Peyer's patch (tissue), 4 donors: ENCODE results near the gene TDRD9. TPM values are rescaled to one million over a fixed set of nuclear protein-coding genes. Genes with fewer than 3 reads are reported as not detected.

Experiments used
- DNase-seq, 3 donors: peaks; one replicate each; pipeline ENCODE4 v3.0.0-alpha.2; 2017 to 2019
- H3K27ac ChIP-seq, 4 donors: fragments of 200-600 bp; sonication (generic); one replicate each; pipeline ENCODE4 v1.5.1; 2016 to 2019
- H3K27me3 ChIP-seq, 2 donors: fragments of 200-600 bp; sonication (generic); one replicate each; pipeline ENCODE4 v1.5.1; 2019
- H3K36me3 ChIP-seq, 3 donors: fragments of 200-600 bp; sonication (generic); one replicate each; pipeline ENCODE4 v1.5.1; 2016 to 2019
- H3K4me1 ChIP-seq, 4 donors: fragments of 200-600 bp; sonication (generic); one replicate each; pipeline ENCODE4 v1.5.1; 2016 to 2019
- H3K4me3 ChIP-seq, 4 donors: fragments of 200-600 bp; sonication (generic); 1 replicate in 3 of 4; 2 replicates in 1 of 4; pipeline ENCODE4 v1.5.1; 2016 to 2019; ENCODE audit warnings: mild to moderate bottlenecking in 1 of 4
- H3K9me3 ChIP-seq, 4 donors: fragments of 200-600 bp; sonication (generic); one replicate each; pipeline ENCODE4 v1.5.1; 2016 to 2019; ENCODE audit warnings: mild to moderate bottlenecking in 1 of 4
- POLR2A ChIP-seq, 2 donors: fragments of 450-650 bp; IDR thresholded peaks; one replicate each; pipeline ENCODE4 v1.5.1; 2017; ENCODE audit warnings: antibody characterized with exemption in 2 of 2, mild to moderate bottlenecking in 2 of 2, moderate library complexity in 2 of 2
- total RNA-seq, 4 donors: library from RNA; depleted of rRNA; stranded (reverse); fragments of >200 nt; gene quantifications; one replicate each; pipeline ENCODE4 v1.1.0, GENCODE V29; 2016
- TF ChIP-seq, protein P1 (sequence below), 6 experiments: fragments of 450-650 bp in 4 of 6; fragments of 200-600 bp in 2 of 6; sonication (generic) in 1 of 6; IDR thresholded peaks; one replicate each; pipeline ENCODE4 v1.5.1; 2017 to 2019; ENCODE audit warnings: antibody characterized with exemption in 6 of 6, mild to moderate bottlenecking in 3 of 6, moderate library complexity in 1 of 6

The TDRD9 gene
- total RNA-seq, 4 donors from 2014 or later = 0.40 TPM; not detected in 3

DNA sequence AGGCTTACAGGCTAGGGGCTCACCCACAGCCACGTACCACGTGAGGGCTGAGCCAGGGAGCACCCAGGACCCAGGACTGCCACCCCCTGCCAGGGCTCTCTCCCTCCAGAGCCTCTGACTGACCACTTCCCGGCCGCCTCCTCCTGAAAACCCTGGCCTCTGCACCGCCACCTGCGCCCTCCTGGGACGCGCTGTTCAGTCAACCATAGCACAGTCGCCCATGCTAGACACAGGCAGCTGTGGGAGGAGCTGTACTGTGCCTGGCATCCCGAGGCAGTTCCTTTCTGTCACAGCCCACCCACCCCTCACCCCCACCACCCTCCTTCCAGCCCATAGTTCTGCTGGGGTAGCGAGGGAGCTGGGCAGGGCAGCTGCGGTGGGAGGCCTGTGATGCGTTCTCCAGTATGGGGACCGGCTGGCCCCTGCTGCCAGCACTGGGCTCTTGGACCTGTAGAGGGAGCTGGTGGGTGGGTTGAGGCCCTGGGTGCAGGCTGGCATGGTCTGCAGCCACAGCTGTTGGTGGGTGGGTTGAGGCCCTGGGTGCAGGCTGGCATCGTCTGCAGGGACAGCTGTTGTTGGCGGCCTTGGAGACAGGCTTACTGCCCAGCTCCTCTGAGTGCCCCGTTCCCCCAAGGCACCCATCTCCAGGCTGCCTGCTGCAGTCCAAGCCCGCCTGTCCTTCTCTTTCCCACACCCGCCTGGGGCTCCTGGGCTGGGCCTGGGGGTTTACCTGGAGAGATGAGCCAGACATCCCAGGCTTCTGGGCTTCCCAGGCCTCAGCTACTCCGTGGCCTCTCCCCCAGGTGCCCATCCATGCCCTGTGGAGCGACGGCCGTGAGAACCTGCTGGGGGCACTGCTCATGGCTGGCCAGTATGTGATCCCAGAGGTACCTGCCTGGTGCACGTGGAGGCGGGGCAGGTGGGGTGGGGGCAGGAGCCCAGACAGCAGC is 168.8 kb downstream of the TDRD9 start:
- no peak overlapping the region for H3K4me3 ChIP-seq
- no peak overlapping the region for H3K27ac ChIP-seq
- TF ChIP-seq, protein P1, sequence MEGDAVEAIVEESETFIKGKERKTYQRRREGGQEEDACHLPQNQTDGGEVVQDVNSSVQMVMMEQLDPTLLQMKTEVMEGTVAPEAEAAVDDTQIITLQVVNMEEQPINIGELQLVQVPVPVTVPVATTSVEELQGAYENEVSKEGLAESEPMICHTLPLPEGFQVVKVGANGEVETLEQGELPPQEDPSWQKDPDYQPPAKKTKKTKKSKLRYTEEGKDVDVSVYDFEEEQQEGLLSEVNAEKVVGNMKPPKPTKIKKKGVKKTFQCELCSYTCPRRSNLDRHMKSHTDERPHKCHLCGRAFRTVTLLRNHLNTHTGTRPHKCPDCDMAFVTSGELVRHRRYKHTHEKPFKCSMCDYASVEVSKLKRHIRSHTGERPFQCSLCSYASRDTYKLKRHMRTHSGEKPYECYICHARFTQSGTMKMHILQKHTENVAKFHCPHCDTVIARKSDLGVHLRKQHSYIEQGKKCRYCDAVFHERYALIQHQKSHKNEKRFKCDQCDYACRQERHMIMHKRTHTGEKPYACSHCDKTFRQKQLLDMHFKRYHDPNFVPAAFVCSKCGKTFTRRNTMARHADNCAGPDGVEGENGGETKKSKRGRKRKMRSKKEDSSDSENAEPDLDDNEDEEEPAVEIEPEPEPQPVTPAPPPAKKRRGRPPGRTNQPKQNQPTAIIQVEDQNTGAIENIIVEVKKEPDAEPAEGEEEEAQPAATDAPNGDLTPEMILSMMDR (IDR thresholded peaks at IDR 0.05) = peak in 1 of 6 experiments; percentile 4
- no peak for TF ChIP-seq POLR2A (IDR thresholded peaks at IDR 0.05)
- no peaks in the 10 kb centered on the region for H3K27me3 ChIP-seq
- H3K9me3 ChIP-seq = no peaks in the 10 kb centered on the region
- H3K4me1 ChIP-seq = peaks cover 0 to 23% (median 0%) of the 10 kb centered on the region in 4 donors
- DNase-seq = peak in 1 of 3 donors; percentile 43
- H3K36me3 ChIP-seq = no peaks in the 10 kb centered on the region

DNA sequence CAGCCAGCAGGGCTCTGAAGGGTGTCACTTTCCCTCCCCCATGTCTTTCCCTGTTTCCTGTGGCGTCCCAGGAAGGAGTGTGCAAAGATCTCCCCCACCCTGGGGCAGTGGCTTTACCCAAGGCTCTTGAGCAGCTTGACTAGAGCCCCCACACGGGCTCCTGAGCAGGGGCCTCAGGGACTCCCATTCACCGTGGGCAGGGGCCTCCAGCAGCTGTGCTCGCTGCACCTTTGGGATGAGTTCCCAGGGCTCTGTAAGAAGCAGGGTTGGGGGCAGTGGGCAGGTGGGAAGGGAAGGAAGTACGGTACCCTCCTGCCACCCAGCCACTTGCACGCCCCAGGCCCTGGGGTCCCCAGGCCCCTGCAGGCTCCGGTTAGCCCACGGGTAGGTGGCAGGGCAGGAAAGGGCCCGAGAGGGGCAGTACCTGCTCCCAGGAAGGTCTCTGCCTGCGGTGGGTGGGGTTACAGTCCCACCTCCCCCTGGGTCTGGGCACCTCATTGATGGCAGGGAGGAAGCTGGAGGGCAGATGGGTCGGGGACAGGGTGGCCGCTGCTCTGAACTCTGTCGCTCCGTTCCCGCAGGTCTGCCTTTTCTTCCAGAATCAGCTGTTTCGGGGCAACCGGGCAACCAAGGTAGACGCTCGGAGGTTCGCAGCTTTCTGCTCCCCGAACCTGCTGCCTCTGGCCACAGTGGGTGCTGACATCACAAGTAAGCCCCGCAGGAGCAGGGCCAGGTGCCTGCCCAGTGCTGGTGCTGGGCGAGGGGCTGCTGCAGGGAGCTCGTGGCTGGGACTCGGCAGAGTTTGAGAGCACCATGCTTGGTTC is 170.2 kb downstream of the TDRD9 start:
- no peaks in the 10 kb centered on the region for H3K36me3 ChIP-seq
- H3K4me1 ChIP-seq = peaks cover 0 to 23% (median 0%) of the 10 kb centered on the region in 4 donors
- H3K27ac ChIP-seq = no peak overlapping the region
- TF ChIP-seq, protein P1 (IDR thresholded peaks at IDR 0.05) = no peak
- no peak for TF ChIP-seq POLR2A (IDR thresholded peaks at IDR 0.05)
- peak in 1 of 3 donors; percentile 34 for DNase-seq
- no peaks in the 10 kb centered on the region for H3K9me3 ChIP-seq
- no peak overlapping the region for H3K4me3 ChIP-seq
- no peaks in the 10 kb centered on the region for H3K27me3 ChIP-seq

DNA sequence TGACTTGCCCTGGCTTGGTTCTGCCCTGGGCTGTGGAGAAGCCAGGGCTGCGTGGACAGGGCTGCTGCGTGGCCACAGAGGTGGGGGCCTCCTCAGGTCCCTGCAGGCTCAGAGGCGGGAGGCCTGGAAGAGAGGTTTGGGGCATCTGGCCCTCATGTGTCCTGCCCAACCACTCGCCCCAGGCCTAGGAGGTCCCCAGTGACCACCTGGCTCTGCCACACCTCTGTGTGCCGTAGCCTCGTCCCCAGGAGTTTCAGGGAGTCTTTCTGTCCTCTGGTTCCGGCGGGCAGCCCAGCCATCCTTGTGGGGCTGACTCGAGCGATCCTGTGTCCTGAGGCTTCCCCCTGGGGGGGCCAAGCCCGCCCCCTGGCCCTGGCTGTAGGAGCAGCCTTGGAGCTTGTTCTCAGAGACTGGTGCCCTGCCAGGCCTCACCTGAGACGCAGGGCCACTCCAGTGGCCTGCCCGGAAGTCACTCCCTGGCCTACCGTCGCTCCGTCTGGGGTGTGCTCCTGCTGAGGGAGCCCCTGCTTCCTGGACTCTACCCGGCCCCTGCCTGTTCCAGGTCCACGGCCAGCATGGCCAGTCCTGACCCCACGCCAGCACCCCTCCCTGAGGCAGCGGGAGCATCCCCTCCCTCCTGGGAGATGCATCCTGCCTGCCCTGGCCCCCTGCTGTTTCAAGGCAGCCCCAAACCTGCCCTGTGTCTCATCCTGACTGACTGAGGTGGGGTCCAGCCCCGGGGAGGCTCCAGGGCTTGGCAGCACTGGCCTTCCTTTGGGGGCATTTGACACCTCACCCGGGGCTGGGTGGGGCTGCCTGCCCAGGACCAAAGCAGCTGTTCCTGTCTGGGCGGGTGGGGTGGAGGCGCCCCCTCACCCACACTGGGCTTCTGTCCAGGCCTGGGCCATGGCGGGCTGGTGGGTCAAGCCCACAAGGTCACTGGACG is 171.1 kb downstream of the TDRD9 start:
- Histone ChIP-seq H3K4me1 (peaks cover 0 to 19% (median 0%) of the 10 kb centered on the region in 4 donors), H3K27me3 (no peaks in the 10 kb centered on the region), H3K36me3 (no peaks in the 10 kb centered on the region), H3K4me3 (no peak overlapping the region), H3K9me3 (no peaks in the 10 kb centered on the region), H3K27ac (no peak overlapping the region)
- TF ChIP-seq, protein P1 (IDR thresholded peaks at IDR 0.05) = no peak
- TF ChIP-seq POLR2A (IDR thresholded peaks at IDR 0.05) = no peak
- DNase-seq = peak in 1 of 3 donors; percentile 44

DNA sequence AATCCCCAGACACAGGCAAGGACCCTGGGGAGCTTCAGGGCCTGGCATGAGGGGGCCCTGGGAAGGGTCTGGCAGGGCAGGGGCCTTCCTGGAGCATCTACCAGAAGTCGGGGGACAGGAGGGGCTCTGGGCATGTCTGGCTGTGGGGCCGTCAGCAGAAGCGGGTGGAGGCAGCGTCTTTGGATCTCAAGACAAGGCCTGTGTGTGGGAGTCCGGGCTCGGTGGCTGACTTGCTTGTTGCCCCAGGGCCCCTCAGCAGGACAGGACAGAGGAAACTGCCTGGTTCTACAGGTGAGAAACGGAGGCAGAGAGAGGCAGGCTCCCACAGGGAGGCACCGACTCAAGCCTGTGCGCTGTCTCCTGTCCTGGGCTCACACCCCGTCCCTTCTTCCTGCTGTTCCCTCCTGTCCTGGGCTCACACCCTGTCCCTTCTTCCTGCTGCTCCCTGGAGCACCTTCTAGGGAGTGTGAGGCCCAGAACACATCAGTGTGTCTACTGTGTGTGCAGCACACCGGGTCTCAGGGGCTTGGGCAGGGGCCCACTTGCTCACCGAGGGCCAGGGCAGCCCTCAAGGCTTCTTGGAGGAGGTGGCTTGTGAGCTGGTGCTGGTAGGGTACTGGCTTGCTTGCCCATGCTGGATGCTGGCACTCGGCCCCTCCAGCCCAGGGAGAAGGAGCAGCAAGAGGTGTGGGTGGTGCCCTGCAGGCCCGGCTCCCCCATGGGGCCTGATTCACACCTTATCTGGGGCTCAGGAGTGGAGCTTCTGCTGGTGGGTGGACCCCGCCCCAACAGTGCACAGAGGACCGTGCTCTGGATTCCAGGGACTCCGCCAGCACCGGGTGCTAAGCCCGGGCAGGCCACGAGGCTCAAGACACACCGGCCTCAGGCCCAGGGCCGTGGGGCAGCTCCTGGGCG is 172.2 kb downstream of the TDRD9 start:
- TF ChIP-seq, protein P1 (IDR thresholded peaks at IDR 0.05) = no peak
- TF ChIP-seq POLR2A (IDR thresholded peaks at IDR 0.05) = no peak
- H3K4me3 ChIP-seq = no peak overlapping the region
- peak in 1 of 3 donors; percentile 57 for DNase-seq
- H3K27ac ChIP-seq = peak overlapping the region in 1 of 4 donors; percentile 25
- no peaks in the 10 kb centered on the region for H3K36me3 ChIP-seq
- H3K27me3 ChIP-seq = no peaks in the 10 kb centered on the region
- H3K4me1 ChIP-seq = peaks cover 0 to 14% (median 0%) of the 10 kb centered on the region in 4 donors
- no peaks in the 10 kb centered on the region for H3K9me3 ChIP-seq
